Measurements from ENCODE around the gene CTNNAL1.

GRCh38 chr9:109003116-109003515 lies 10.2 kb downstream of the CTNNAL1 start:
- no peak for TF ChIP-seq EZH2 (IDR thresholded peaks at IDR 0.05; ENCODE audit: low read length)
- no peak for TF ChIP-seq CTCF (optimal IDR thresholded peaks at IDR 0.05 in 1 of 3, IDR thresholded peaks at IDR 0.05 in 1 of 3, conservative IDR thresholded peaks at IDR 0.05 in 1 of 3; ENCODE audit: extremely low read depth in 1 of 3, insufficient read depth in 2 of 3, low read length in 3 of 3)
